GM18517 (cell line): Measurements from ENCODE around the gene SRC.
"Not testable (repeated sequence)": the region's sequence is repeated elsewhere in the genome, so short reads cannot be mapped to it uniquely, and the experiment has no call there.

ENCODE experiments used
- ATAC-seq: cut with Tn5 transposase; IDR thresholded peaks from one replicate; pipeline ENCODE4 v1.9.1; 2021; ENCODE audit warnings: mild to moderate bottlenecking, moderate library complexity; ENCODE audit not compliant: unreplicated experiment

SRC gene

DNA sequence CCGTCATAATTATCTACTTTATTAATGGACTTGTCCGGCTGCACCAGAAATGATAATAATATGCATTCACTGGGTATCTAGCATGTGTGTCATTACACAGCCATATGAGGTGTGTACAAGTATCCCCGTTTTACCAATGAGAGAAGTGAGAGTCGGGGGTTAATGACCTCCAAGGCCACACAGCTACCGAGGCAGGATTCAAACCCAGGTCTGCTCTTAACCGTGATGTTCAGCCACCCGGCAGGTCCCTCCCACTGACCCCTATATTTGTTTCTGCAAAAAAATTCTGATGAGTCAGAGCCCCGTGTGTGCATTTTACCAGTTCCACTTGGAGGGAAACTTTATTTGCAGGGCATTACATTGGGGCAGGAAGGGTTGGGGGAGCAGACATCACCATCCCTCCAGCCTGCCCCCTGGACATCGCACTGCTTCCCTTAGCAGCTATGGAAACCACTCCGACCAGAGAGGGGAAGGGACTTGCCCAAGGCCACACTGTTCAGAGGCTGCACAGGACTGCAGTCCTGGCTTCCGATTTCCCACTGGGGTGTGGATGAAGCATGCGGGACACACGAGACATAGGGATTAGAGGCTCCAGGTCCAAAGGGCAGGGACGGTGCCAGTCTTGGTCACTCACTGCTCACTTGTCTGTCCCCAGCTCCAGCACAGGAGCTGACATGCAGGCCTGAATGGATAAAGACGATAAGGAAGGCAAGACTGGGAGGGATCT lies 10.1 kb upstream of the SRC start:
- peak; percentile 17 for ATAC-seq

GRCh38 chr20:37336369-37337207 lies 9.4 kb upstream of the SRC start:
- peak; percentile 61 for ATAC-seq

DNA sequence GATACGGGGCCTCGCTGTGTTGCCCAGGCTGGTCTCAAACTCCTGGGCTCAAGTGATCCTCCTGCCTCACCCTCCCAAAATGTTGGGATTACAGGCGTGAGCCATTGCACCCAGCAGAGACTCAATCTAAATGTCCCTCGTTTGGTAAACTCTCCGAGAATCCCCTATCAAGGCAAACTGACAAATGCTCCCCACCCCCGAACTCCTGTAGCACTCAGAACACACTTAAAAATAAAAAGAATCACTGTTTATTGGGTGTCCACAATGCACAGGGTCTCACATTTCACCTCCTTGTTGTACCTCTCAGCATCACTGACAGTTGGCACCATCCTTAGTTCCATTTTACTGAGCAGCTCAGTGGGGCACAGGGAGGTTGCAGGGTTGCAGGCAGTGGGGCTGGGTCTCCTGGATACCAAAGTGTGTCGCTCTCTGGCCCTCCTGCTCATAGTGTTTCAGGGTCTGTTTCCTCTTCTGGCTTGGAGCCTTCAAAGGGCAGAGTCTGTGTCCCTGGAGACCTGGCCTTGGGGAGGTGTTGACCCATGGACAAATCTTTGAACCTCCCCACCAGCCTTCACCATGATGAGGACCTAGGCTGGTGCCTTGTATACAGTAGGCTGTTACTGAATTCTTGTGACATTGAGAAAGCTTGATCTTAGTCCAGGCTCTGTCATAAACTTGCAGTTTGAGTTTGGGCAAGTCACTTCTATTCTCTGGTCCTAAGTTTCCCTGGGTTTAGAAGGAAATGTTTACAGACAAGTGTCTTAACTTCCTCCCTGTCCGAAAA lies 8.5 kb upstream of the SRC start:
- peak; percentile 3 for ATAC-seq

DNA sequence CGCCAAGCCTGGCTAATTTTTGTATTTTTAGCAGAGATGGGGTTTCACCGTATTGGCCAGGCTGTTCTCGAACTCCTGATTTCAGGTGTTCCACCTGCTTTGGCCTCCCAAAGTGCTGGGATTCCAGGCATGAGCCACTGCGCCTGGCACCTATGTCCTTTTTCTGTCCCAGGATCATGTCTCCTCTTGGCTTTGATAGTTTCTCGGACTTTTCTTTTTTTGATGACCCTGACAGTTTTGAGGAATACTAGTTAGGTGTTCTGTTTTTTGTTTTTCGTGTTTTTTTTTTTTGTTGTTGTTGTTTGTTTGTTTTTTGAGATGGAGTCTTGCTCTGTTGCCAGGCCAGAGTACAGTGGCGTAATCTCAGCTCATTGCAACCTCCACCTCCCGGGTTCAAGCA lies 7.6 kb upstream of the SRC start:
- not testable (repeated sequence) for ATAC-seq

DNA sequence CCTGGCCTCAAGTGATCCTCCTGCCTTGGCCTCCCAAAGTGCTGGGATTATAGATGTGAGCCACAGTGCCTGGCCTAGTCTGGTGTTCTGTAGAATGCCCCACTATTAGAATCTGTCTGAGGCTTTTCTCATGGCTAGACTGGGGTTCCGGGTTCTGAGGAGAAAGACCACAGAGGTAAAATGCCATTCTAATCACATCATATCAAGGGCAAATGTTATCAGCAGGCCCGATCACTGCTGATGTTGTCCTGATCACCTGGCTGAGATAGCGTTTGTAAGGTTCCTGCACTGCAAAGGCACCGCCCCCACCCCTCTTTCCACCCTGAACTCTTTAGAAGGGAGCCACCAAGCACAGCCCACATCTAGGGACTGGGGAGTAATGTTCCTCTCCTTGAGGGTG lies 6.7 kb upstream of the SRC start:
- ATAC-seq, result no peak

- ATAC-seq, result not testable (repeated sequence)
Measured at GRCh38 chr20:37339764-37340109, 6.2 kb upstream of the SRC start.

GRCh38 chr20:37340998-37341397 lies 4.9 kb upstream of the SRC start:
- no peak for ATAC-seq

DNA sequence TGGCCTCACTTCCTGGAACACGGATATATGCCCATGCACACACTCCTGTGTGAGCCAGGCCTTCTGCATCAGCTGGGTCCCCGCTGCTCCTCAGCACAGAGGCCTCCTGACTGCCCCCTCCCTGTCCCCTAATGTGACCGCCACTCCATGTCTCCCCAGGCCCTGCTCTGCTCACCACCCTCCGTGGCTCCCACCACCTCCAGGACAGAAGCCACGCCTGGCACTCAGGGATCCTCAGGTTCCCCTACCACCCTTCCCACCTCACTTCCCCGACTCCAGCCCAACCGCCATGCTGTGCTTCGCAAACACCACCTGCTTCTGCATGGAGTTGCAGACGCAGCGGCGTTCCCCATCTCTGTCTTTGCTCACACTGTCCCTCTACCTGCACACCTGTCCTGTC lies 4.3 kb upstream of the SRC start:
- ATAC-seq, result no peak

DNA sequence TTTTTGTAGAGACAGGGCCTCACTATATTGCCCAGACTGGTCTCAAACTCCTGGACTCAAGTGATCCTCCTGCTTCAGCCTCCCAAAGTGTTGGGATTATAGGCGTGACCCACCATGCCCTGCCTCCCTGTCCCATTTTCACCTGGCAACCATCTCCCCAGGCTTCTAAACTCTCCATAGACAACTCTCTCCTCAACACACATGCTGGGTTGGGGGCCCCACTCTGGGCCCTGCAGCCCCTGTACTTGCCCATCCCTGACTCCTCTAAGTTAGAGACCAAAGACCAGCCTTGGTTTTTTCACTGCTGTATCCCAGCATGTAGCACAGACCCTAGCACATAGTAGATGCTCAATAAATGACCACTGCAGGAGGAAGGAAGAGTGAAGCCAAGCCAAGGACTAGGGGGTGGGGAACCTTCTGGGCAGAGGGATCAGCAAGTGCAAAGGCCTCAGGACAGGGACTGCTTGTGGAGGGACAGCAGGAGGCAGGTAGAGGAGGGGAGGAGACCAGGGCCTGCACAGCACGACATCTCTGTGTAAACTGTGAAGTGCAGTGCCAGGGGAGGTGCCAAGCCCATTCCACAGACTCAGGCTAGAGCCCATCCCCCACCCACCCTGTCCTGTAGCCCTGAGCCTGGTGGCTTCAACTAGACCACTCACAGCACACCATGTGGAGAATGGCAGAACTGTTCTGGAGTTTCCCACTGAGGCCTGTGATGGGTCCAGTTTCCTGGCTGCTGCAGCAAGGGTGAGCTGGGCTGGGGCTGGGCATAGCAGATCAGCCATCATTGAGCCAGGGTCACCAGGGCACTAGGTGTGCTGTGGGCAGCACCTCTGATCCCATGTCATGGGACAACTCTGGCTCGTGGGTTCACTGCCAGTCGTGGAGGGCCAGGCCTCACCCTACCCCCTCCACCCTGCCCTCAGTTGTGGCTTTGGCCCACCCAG lies 3.4 kb upstream of the SRC start:
- ATAC-seq, result no peak

DNA sequence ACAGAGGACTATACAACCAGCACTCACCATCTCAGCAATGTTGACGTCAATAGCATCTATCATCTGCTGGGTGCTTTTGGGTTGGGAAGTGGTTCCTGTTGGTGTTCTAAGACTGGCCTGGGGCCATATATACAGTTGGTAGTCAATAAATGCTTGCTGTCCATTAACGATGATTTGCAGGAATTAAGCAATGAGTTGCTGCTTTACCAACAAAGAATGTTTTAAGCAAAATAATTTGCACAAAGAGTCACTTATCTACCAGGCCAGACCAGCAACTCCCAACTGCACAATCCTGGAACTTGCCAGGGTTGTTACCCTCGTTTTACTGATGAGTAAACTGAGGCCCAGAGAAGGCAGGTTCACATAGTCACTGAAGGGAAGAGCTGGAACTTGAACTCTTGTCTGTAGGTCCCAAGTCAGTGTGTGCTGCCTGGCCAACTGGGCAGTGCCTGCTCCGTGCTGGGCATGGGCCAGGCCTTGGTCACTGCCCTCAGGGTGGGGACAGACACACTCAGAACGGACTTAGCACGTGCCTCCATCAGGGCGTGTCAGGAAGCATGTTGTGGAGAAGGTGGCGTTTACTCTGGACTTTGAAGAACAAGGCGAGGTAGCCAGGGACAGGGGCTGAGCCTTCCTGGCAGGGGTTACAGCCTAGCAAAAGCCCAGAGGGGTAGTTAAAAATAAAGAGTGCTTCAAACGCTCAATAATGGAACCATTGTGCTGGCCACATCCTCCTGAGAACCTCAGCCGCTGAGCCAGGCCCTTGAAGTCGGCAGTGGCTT lies 2.5 kb upstream of the SRC start:
- no peak for ATAC-seq

- no peak for ATAC-seq
Measured at GRCh38 chr20:37343994-37344355, 2.0 kb upstream of the SRC start.

- no peak for ATAC-seq
Measured at GRCh38 chr20:37344506-37345338, 1.2 kb upstream of the SRC start.

DNA sequence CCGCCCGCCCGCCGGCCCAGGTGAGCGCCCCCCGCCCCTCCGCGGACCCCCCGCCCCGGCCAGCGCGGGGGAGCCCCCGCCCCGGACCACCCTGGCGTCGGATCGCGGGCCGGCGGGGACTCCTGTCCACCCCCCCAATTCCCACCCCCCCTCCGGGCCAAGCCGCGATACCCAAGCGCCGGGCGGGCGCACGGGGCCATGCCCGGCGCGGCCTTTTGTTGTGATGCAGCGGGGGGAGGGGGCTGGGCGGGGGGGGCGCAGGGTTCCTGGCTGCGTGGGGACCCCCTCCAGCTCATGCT lies 245 bp downstream of the SRC start:
- no peak for ATAC-seq

DNA sequence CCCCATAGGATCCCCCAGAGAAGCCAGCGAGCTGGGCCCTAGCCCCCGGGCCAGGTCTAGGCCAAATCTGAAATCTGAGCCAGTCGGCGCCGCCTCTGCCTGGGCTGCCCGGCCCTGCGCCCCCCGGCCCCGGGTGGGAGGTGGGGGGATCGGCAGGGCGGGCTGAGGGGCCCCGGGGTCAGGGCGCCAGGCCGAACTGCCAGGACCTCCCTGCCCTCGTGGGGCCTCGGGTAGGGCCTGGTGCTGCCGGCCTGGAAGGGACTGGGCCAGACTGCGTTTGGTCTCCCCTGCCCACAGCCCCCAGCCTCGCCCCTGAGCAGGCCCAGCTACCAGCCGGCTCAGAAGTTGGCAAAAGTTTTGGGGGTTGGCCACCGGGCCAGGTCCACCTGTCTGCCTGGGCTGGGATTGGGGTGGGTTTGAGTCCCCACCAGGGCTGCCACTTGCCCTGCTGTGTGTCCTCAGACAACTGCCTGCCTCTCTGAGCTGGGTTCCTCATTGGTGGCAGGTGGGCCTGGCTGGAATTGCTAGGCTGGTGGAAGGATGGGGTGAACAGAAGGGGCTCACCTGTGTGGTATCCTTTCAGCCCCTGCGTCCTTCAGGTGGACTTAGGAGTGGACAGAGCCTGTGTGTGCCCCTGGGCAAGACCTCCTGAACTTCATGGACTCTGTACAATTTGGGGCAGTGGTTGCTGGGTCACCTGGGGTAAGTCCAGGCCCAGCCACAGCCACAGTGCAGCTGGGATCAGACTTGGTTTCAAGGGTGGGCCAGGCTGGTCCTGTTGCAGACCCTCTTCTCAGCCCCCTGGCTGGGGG lies 801 bp downstream of the SRC start:
- ATAC-seq, result no peak

GRCh38 chr20:37347347-37347823 lies 1.4 kb downstream of the SRC start:
- ATAC-seq, result no peak

- ATAC-seq, result no peak
Measured at GRCh38 chr20:37347891-37348791, 2.2 kb downstream of the SRC start.
